Left lobe of liver (tissue), 2 donors: ENCODE results near the gene ANKAR. TPM values are rescaled to one million over a fixed set of nuclear protein-coding genes. Genes with fewer than 3 reads are reported as not detected.
A peak's percentile ranks its signal among the peaks of the same experiment; 100 is the strongest.
"Not testable (repeated sequence)": the region's sequence is repeated elsewhere in the genome, so short reads cannot be mapped to it uniquely, and the experiment has no call there.

ENCODE experiments used
- ATAC-seq: fragments of 200-7000 bp; cut with Tn5 transposase; one replicate; pipeline ENCODE4 v1.9.1; 2020; ENCODE audit warnings: mild to moderate bottlenecking, moderate library complexity
- DNase-seq: peaks from one replicate; pipeline ENCODE4 v3.0.0-alpha.2; 2020; ENCODE audit warnings: low spot score
- total RNA-seq: library from RNA; stranded (reverse); gene quantifications from one replicate; pipeline ENCODE4 v1.2.1, GENCODE V29; 2021
- donor health status: DM: no; HTN: no; CAD: no; lungs with moderate emphysema.
- donor health status: DM: no; HTN: yes; CAD: no.

Gene ANKAR
- total RNA-seq, result 3.5 TPM

- peak; percentile 94 for DNase-seq
- peak; percentile 97 for ATAC-seq
Measured at GRCh38 chr2:189674374-189675112, at the start of gene ANKAR. ANKAR (plus strand) TSS chr2:189674670; CDS start chr2:189676491, 1,821 bp downstream.

- no peak for ATAC-seq
Measured at GRCh38 chr2:189625636-189626035, 48.8 kb upstream of the ANKAR start.

GRCh38 chr2:189627789-189628188 lies 46.7 kb upstream of the ANKAR start:
- DNase-seq (no peak), ATAC-seq (no peak)

More at GRCh38 chr2:189625636-189626035, 48.8 kb upstream of the ANKAR start:
- no peak for DNase-seq

- ATAC-seq, result peak; percentile 79
- DNase-seq, result no peak
Measured at GRCh38 chr2:189628817-189629530, 45.5 kb upstream of the ANKAR start.

- ATAC-seq (no peak), DNase-seq (no peak)
Measured at GRCh38 chr2:189629531-189630453, 44.7 kb upstream of the ANKAR start.

GRCh38 chr2:189631849-189632248 lies 42.6 kb upstream of the ANKAR start:
- DNase-seq (no peak), ATAC-seq (no peak)

- peak; percentile 86 for ATAC-seq
- DNase-seq, result no peak
Measured at GRCh38 chr2:189633392-189633811, 41.1 kb upstream of the ANKAR start.

GRCh38 chr2:189635353-189635752 lies 39.1 kb upstream of the ANKAR start:
- DNase-seq, result no peak
- no peak for ATAC-seq

GRCh38 chr2:189638301-189639006 lies 36.0 kb upstream of the ANKAR start:
- DNase-seq, result no peak
- ATAC-seq, result no peak

- DNase-seq (no peak), ATAC-seq (no peak)
Measured at GRCh38 chr2:189639007-189639609, 35.4 kb upstream of the ANKAR start.

GRCh38 chr2:189641002-189641401 lies 33.5 kb upstream of the ANKAR start:
- ATAC-seq, result no peak
- DNase-seq, result no peak

- no peak for ATAC-seq
- DNase-seq, result no peak
Measured at GRCh38 chr2:189641590-189641989, 32.9 kb upstream of the ANKAR start.

- DNase-seq (no peak), ATAC-seq (no peak)
Measured at GRCh38 chr2:189646521-189646920, 27.9 kb upstream of the ANKAR start.

- ATAC-seq, result no peak
- DNase-seq, result no peak
Measured at GRCh38 chr2:189648846-189649509, 25.5 kb upstream of the ANKAR start.

GRCh38 chr2:189651284-189651683 lies 23.2 kb upstream of the ANKAR start:
- no peak for DNase-seq
- no peak for ATAC-seq

GRCh38 chr2:189653464-189653863 lies 21.0 kb upstream of the ANKAR start:
- DNase-seq, ATAC-seq: not testable (repeated sequence)

- ATAC-seq, result no peak
- DNase-seq, result no peak
Measured at GRCh38 chr2:189654641-189655040, 19.8 kb upstream of the ANKAR start.

GRCh38 chr2:189657867-189658266 lies 16.6 kb upstream of the ANKAR start:
- no peak for DNase-seq
- ATAC-seq, result no peak
